NCI-H187 treated with DMSO at 0.1 percent for 48 hours (cell line): ENCODE data around the gene NPAS3.
A peak's percentile ranks its signal among the peaks of the same experiment; 100 is the strongest.

Experiments
- DNase-seq: peaks from one replicate; lab custom pipeline; 2025; lab: John Stamatoyannopoulos, UW

The NPAS3 gene

GRCh38 chr14:33480887-33481184 is 542.2 kb downstream of the NPAS3 start:
- DNase-seq = no peak

GRCh38 chr14:33483110-33483509 is 544.4 kb downstream of the NPAS3 start:
- no peak for DNase-seq

GRCh38 chr14:33483541-33483940 is 544.9 kb downstream of the NPAS3 start:
- no peak for DNase-seq

GRCh38 chr14:33484264-33484663 is 545.6 kb downstream of the NPAS3 start:
- DNase-seq = no peak

- DNase-seq = peak; percentile 58
Measured at GRCh38 chr14:33486332-33486890, 547.7 kb downstream of the NPAS3 start.

GRCh38 chr14:33488582-33488981 is 549.9 kb downstream of the NPAS3 start:
- DNase-seq = no peak

- no peak for DNase-seq
Measured at GRCh38 chr14:33490555-33490954, 551.9 kb downstream of the NPAS3 start.

GRCh38 chr14:33491112-33491511 is 552.4 kb downstream of the NPAS3 start:
- no peak for DNase-seq

GRCh38 chr14:33492491-33492890 is 553.8 kb downstream of the NPAS3 start:
- DNase-seq = no peak

GRCh38 chr14:33493266-33493665 is 554.6 kb downstream of the NPAS3 start:
- DNase-seq = no peak

- DNase-seq = no peak
Measured at GRCh38 chr14:33493990-33494389, 555.3 kb downstream of the NPAS3 start.

GRCh38 chr14:33499687-33500086 is 561.0 kb downstream of the NPAS3 start:
- no peak for DNase-seq

GRCh38 chr14:33504246-33505099 is 565.8 kb downstream of the NPAS3 start:
- DNase-seq = no peak

- DNase-seq = no peak
Measured at GRCh38 chr14:33505266-33505962, 566.7 kb downstream of the NPAS3 start.

- no peak for DNase-seq
Measured at GRCh38 chr14:33505963-33506329, 567.3 kb downstream of the NPAS3 start.

GRCh38 chr14:33508126-33509062 is 569.7 kb downstream of the NPAS3 start:
- no peak for DNase-seq

GRCh38 chr14:33509454-33509853 is 570.8 kb downstream of the NPAS3 start:
- no peak for DNase-seq

- DNase-seq = no peak
Measured at GRCh38 chr14:33510063-33510481, 571.4 kb downstream of the NPAS3 start.

GRCh38 chr14:33510991-33511390 is 572.3 kb downstream of the NPAS3 start:
- DNase-seq = no peak

- DNase-seq = no peak
Measured at GRCh38 chr14:33511851-33512640, 573.4 kb downstream of the NPAS3 start.

GRCh38 chr14:33515441-33515840 is 576.8 kb downstream of the NPAS3 start:
- no peak for DNase-seq
